Hematopoietic multipotent progenitor cell treated with erythropoietin and hydrocortisone succinate and interleukin-3 and kit ligand, for 17 days (in vitro differentiated cells): ENCODE measurements around the gene UXT.
"Not testable (repeated sequence)": the region's sequence is repeated elsewhere in the genome, so short reads cannot be mapped to it uniquely, and the experiment has no call there.

ENCODE experiments used
- DNase-seq: peaks from one replicate; pipeline ENCODE4 v3.0.0-alpha.2; 2015; ENCODE audit warnings: low spot score

UXT gene

DNA sequence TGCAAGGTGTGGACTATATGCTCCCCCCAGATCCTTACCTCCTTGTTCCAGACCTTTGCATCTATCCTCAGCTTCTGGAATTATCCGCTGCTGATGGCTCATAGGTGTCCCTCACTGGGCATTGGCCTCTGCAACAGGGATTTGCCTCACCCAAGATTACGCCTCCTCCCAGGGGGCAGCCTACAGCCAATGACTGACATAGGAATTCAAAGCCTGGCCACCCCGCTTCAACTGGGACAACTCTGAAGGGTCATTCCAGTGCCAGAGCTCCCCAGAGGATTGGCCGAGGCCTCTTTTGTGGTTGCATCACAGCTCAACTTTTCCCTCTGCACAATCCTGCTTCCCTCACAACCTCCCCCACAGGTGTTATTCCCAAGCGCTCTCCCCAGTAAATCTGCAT lies 44.4 kb downstream of the UXT start:
- DNase-seq, result no peak

DNA sequence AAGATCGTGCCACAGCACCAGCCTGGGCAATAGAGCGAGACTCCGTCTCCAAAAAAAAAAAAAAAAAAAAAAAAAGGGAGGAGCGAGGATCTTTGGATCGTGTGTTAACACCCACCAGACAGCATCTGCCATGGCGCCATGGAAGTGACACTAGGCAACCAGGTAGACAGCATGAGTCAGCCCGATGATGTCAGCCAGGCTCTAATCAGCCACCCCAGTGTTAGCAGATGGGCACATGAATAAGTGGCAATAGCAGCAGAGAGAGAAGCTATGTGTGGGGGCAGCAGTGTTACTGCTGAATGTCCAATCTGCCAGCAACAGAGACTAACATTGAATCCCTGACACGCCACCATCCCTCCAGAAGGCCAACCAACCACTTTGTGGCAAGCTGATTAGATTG lies 45.9 kb downstream of the UXT start:
- DNase-seq, result no peak

DNA sequence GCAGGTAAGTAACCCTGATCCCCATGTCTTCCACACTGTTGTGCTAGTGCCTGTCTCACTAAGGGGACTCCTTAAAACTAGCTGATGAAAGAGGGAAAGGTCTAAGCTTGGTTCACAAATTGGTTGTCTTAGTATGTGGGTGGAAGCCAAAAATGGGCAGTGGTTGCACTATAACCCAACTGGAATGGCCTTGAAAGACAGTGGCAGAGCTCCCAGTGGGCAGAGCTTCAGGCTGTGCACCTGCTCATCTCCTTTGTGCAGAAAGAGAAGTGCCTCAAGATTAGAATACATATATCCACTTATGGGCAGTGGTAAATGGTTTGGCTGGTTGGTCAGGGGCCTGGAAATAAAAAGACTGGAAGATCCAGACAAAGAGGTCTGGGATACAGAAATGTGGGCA lies 46.6 kb downstream of the UXT start:
- DNase-seq, result no peak

DNA sequence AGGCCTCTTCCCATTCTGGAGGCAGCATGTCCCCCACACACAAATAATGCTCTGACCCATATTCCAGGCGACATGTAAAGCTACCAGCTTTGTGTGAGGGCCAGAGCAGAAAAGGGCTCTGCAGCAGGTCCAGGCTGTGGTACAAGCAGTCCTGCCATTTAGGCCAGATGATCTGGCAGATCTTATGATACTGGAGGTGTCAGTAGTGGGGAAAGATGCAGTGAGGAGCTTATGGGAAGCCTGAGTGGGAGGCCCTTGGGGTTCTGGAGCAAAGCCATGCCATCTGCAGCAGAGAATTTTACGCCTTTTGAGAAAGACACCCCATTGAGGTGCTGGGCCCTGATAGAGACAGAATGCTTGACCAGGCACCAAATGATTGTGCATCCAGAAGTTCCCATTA lies 47.1 kb downstream of the UXT start:
- DNase-seq, result no peak

DNA sequence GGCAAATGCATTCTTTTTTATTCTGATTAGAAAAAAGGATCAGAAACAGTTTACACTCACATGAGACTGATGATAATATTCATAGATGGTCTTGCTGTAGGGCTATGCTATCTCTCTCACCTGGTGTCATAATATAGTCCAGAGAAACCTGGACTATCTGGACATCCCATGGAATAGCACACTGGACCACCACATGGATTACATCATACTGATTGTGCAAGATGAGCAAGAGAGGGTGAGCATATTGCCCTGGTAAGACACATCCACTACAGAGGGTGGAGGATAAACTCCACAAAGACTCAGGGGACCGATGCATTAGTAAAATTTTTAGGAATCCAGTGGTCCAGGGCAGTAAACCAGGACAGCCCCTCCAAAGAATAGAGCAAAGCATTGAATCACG lies 47.5 kb downstream of the UXT start:
- DNase-seq, result no peak

DNA sequence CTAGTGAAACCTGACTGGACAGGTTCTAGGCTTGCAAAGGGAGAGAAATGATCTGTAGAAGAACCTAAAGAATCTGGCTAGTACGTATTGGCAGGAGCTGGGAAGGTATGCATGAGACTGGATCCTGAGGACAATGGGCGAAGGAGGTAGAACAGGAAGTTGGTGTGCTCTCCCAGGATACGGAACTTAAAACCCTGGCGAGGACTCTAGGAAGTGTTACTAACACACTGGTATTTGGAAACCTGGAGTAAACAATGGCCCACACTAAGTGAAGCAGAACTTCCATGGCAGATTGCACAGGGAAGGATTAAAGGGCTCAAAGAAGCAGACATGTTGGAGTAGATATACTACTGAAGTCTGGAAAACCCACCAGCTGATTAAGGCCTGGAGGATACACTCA lies 48.5 kb downstream of the UXT start:
- no peak for DNase-seq

DNA sequence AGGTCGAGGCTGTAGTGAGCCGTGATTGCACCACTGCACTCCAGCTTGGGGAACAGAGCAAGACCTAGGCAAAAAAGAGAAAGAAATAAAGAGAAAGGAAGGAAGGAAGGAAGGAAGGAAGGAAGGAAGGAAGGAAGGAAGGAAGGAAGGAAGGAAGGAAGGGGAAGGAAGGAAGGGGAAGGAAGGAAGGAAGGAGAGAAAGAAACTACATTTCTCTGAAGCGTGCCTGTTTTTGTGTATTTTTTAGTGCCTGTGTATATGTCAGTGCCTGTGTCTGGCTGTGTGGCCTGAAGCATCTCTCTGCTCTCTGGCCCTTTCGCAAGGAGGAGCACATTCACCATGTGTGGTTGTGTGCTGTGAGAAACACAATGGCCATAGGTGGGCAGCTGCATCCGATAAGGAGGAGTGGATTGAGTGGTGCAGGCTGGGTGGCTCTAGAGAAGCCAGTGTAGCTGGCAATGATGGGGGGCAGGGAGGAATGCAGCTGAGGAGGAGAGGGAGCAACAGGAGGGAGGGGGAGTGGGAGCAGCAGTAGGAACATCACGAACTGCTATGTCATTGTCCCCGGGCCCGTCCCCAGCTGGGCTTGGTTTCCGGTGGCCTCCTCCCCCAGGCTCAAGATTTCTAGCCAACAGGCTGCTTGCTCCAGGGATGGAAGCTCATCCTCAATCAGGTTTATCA lies 50.7 kb downstream of the UXT start:
- no peak for DNase-seq

DNA sequence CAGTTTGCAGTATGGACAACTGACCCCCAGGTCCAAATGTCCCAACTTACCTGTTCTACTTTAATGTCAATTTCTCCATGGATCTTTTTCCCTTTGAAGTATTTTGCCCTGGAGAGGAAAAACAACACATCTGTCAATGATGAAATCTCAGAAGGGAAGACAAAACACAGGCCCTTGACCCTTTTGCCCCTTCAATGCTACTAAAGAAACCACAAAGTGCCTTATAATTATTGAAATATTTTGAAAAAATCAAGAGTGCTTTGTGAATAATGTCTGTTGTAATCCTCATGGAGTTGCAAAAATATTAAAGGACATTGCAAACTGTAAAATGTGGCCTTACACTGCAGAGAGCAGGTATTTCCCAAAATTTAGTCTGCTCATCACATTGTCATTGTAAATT lies 51.9 kb downstream of the UXT start:
- no peak for DNase-seq

DNA sequence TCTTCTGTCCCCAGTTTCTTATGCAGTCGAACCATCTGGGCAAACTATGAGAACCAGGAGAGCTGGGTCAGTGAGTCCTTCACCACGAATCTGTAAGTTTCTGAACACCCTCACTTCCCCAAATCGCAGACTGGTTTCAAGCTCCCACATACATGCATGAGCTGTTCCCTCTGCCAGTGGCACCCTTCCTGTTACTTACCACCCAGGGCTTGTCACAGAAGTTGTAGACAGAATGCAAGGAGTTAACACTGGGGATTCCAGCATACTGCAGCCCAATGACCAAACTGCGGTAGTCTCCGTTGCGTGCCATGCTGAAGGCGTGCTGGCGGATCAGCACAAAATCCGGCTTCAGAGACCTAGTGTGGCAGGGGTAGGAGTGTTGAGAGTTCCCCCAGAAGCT lies 54.0 kb downstream of the UXT start:
- DNase-seq, result no peak

DNA sequence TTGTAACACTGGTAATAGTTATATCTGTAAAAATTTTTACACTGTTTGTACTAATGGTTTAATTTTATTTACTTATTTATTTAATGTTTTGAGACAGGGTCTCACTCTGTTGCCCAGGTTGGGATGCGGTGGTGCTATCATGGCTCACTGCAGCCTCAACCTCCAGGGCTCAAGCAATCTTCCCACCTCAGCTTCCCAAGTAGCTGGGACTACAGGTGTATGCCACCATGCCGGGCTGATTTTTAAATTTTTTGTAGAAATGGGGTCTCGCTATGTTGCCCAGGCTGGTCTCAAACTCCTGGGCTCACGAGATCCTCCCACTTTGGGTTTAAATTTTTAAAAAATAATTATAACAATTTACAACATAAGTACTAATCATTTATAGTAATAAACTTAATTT lies 55.9 kb downstream of the UXT start:
- DNase-seq, result not testable (repeated sequence)
